Activated CD4-positive, alpha-beta T cell treated with anti-CD3 and anti-CD28 coated beads for 1 hour (primary cell): ENCODE measurements around the gene HLTF.

Experiments
- DNase-seq: peaks from one replicate; pipeline ENCODE4 v3.0.0-alpha.2; 2020

Gene HLTF

GRCh38 chr3:149016669-149017541 lies 69.4 kb downstream of the HLTF start:
- no peak for DNase-seq

- no peak for DNase-seq
Observed at GRCh38 chr3:149016242-149016641, 70.1 kb downstream of the HLTF start.

- no peak for DNase-seq
Observed at GRCh38 chr3:149015393-149015792, 70.9 kb downstream of the HLTF start.

GRCh38 chr3:149013726-149014125 lies 72.6 kb downstream of the HLTF start:
- DNase-seq = no peak

- DNase-seq = no peak
Observed at GRCh38 chr3:149011676-149012075, 74.7 kb downstream of the HLTF start.

GRCh38 chr3:149010966-149011365 lies 75.4 kb downstream of the HLTF start:
- DNase-seq = no peak

GRCh38 chr3:149010504-149010951 lies 75.8 kb downstream of the HLTF start:
- DNase-seq = no peak

GRCh38 chr3:149009732-149010131 lies 76.6 kb downstream of the HLTF start:
- no peak for DNase-seq

GRCh38 chr3:149007567-149008257 lies 78.6 kb downstream of the HLTF start:
- no peak for DNase-seq

- no peak for DNase-seq
Observed at GRCh38 chr3:149005416-149005815, 80.9 kb downstream of the HLTF start.

- DNase-seq = no peak
Observed at GRCh38 chr3:149004622-149005021, 81.7 kb downstream of the HLTF start.

GRCh38 chr3:149003653-149004305 lies 82.6 kb downstream of the HLTF start:
- no peak for DNase-seq

GRCh38 chr3:149001727-149002126 lies 84.6 kb downstream of the HLTF start:
- DNase-seq = no peak

- no peak for DNase-seq
Observed at GRCh38 chr3:149000206-149000745, 86.1 kb downstream of the HLTF start.

- DNase-seq = no peak
Observed at GRCh38 chr3:148999806-149000205, 86.5 kb downstream of the HLTF start.

- no peak for DNase-seq
Observed at GRCh38 chr3:148998715-148999423, 87.5 kb downstream of the HLTF start.

GRCh38 chr3:148998297-148998696 lies 88.0 kb downstream of the HLTF start:
- DNase-seq = no peak

GRCh38 chr3:148997623-148998022 lies 88.7 kb downstream of the HLTF start:
- no peak for DNase-seq

- no peak for DNase-seq
Observed at GRCh38 chr3:148992635-148993255, 93.6 kb downstream of the HLTF start.

- no peak for DNase-seq
Observed at GRCh38 chr3:148992027-148992634, 94.2 kb downstream of the HLTF start.

GRCh38 chr3:148991219-148992026 lies 94.9 kb downstream of the HLTF start, which contains the start of gene GYG1:
Gene GYG1, plus strand, starts transcription at chr3:148991540. Its CDS starts 101 bp downstream, at chr3:148991641.
- peak; percentile 75 for DNase-seq
